Measurements from ENCODE around the gene GRM4. TPM values are rescaled to one million over a fixed set of nuclear protein-coding genes. Genes with fewer than 3 reads are reported as not detected.

Gene GRM4
- total and polyA plus RNA-seq, 12 donors: not detected

DNA sequence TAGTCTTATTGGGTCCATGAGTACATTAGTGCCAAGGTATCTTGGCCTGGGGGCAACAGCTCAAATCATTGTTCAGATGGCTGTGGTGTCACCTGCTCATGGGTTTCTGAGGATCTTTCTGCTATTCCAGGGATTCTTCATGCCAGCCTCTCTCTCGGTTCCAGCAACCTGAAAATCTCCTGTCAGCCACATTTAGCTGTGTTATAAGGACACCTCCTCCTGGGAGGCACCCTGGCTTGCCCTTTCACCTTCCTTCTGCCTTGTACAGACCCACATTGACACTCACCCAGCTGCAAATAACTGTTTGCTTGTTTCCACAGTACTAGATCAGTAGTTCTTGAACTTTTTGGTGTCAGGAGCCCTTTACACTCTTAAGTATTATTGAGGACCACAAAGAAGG is 159.9 kb downstream of the GRM4 start:
- intact Hi-C loops (cut with DNase I): no loop called here
- 71 to 83% methylated on average over 1 of the region's 1 CpG for WGBS, 2 donors
- TF ChIP-seq, protein P1, sequence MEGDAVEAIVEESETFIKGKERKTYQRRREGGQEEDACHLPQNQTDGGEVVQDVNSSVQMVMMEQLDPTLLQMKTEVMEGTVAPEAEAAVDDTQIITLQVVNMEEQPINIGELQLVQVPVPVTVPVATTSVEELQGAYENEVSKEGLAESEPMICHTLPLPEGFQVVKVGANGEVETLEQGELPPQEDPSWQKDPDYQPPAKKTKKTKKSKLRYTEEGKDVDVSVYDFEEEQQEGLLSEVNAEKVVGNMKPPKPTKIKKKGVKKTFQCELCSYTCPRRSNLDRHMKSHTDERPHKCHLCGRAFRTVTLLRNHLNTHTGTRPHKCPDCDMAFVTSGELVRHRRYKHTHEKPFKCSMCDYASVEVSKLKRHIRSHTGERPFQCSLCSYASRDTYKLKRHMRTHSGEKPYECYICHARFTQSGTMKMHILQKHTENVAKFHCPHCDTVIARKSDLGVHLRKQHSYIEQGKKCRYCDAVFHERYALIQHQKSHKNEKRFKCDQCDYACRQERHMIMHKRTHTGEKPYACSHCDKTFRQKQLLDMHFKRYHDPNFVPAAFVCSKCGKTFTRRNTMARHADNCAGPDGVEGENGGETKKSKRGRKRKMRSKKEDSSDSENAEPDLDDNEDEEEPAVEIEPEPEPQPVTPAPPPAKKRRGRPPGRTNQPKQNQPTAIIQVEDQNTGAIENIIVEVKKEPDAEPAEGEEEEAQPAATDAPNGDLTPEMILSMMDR (IDR thresholded peaks at IDR 0.05): no peak
- H3K27ac ChIP-seq: no peak overlapping the region
- H3K4me3 ChIP-seq: no peak overlapping the region
- DNase-seq (no peak), ATAC-seq (no peak)
- no peaks in the 10 kb centered on the region for H3K36me3 ChIP-seq
- H3K9me3 ChIP-seq: no peaks in the 10 kb centered on the region
- H3K27me3 ChIP-seq: peaks cover 7 to 61% (median 31%) of the 10 kb centered on the region in 7 donors
- peaks cover 0 to 6% (median 0%) of the 10 kb centered on the region in 9 donors for H3K4me1 ChIP-seq

DNA sequence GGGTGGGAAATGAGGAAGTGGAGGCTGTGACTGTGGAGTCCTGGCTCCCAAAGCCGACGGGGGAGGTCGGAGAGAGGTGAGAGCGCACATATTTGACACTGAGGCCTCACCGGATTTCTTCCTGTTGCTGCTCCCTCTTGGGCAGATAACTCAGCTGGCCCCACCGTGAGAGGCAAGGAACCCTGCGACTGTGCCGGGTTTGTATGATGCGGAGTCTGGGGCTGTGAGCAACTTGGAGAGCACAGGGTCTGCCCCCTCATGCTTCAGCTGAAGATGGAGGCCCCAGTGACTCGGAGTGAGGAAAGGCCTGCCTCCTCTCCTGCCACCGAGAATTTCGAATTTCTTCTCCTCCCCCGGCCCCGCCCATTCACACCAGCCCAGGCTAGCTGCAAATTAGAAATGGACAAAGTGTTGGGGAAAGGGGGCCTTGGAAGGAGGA is 160.6 kb downstream of the GRM4 start:
- intact Hi-C loops (cut with DNase I): no loop called here
- WGBS, 2 donors: 58 to 64% methylated on average over 14 of the region's 14 CpGs
- ATAC-seq: no peak
- H3K4me1 ChIP-seq: peaks cover 0 to 6% (median 0%) of the 10 kb centered on the region in 9 donors
- TF ChIP-seq, protein P1 (IDR thresholded peaks at IDR 0.05): no peak
- DNase-seq: no peak
- peaks cover 7 to 55% (median 28%) of the 10 kb centered on the region in 7 donors for H3K27me3 ChIP-seq
- H3K9me3 ChIP-seq: no peaks in the 10 kb centered on the region
- H3K4me3 ChIP-seq: no peak overlapping the region
- no peaks in the 10 kb centered on the region for H3K36me3 ChIP-seq
- H3K27ac ChIP-seq: no peak overlapping the region

DNA sequence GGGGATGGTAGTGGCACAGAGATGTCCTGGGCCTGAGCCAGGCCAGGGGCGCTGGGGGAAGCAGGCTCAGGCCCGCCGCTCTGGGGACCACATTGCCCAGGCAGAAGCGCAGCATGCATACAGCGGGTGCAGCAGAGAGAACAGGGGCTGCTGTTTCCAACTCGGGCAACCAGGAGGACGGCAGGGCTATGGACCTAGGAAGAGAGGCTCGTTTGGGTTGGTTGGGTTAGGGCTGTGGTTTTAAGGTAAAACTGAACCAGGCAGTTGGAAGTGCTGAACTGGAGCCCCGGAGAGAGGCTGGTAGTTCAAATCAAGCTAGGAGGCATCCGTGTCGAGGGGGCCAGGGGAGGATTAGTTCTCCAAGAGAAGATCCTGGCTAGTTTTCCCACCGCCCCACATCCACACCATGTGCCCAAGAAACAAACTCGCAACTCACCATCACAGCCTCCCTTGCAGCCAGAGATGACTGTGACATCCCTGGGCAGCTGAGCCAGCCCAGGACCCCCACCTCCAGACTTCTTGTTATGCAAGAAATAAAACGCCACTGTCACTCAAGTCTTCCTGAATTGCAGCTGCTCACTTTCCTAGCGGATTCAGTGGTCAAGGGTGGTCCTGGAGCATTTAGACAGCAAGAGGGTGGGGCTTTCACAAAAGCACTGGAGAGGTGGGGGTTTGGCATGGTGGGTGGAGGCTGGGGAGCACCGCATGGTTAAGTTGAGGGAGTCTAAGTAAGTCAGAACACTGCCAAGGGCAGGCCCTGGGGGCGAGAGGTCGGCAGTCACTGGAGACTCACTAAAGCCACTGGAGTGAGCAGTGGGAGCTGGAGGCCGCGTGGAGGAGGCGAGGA is 161.2 kb downstream of the GRM4 start:
- no peak for ATAC-seq
- peaks cover 7 to 48% (median 28%) of the 10 kb centered on the region in 7 donors for H3K27me3 ChIP-seq
- intact Hi-C loops (cut with DNase I): no loop called here
- WGBS, 2 donors: 64 to 68% methylated on average over 21 of the region's 21 CpGs
- no peaks in the 10 kb centered on the region for H3K36me3 ChIP-seq
- peaks cover 0 to 6% (median 0%) of the 10 kb centered on the region in 9 donors for H3K4me1 ChIP-seq
- DNase-seq: no peak
- TF ChIP-seq, protein P1 (IDR thresholded peaks at IDR 0.05): no peak
- no peak overlapping the region for H3K4me3 ChIP-seq
- H3K9me3 ChIP-seq: no peaks in the 10 kb centered on the region
- H3K27ac ChIP-seq: no peak overlapping the region

DNA sequence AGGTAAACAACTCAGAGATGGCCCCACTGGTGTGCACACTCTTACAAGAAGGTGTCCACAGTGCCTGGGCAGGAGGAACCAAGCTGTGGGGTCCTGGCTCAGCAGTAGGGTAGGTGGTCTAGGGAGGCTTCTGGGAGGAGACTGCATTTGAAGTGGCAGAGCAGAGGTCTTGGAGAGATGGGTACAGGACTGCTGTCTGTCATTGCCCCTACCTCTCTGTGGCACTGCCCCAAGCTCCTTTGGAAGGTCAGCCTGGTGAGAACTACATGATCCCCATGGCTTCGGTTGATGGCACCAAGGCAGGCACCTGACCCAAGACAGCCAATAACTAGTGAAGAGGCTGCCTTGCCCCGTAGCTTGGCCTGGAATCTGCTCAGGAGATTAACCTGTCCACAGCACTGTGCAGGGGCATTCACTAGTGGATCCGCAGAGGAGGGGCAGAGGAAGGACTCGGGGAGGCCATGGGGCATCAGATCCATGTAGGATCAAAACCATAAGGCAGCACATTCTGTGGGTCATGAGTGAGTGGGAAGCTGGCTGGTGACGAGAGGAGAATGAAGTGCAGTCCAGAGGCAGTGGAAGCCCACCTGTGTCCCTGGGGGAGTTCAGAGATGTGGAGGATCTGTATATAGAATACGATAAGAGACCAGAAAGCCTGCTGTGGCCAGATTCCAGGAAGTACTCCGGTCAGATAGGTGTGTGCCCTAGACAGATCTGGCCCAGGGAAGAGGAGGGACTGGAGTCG is 162.0 kb downstream of the GRM4 start:
- Histone ChIP-seq H3K4me3 (no peak overlapping the region), H3K27ac (no peak overlapping the region), H3K36me3 (no peaks in the 10 kb centered on the region), H3K27me3 (peaks cover 7 to 44% (median 25%) of the 10 kb centered on the region in 7 donors), H3K4me1 (peaks cover 0 to 6% (median 0%) of the 10 kb centered on the region in 9 donors), H3K9me3 (no peaks in the 10 kb centered on the region)
- 59 to 81% methylated on average over 8 of the region's 8 CpGs for whole genome bisulfite sequencing, 2 donors
- ATAC-seq (no peak), DNase-seq (no peak)
- TF ChIP-seq, protein P1 (IDR thresholded peaks at IDR 0.05): no peak
- intact Hi-C loops (cut with DNase I): no loop called here

Measured in heart right ventricle (tissue), 16 donors.